Breast epithelium (tissue), 3 donors: ENCODE data around the gene EED.

Experiments
- POLR2A ChIP-seq: fragments of 450-650 bp; IDR thresholded peaks from one replicate; pipeline ENCODE4 v1.6.1; 2016; ENCODE audit warnings: antibody characterized with exemption, mild to moderate bottlenecking, moderate library complexity
- POLR2AphosphoS5 ChIP-seq, 3 donors: sonication (generic); formaldehyde crosslinking; IDR thresholded peaks; one replicate each; pipeline ENCODE4 v1.6.1; 2017; ENCODE audit warnings: antibody characterized with exemption in 3 of 3
- TF ChIP-seq, protein P1 (sequence below), 3 donors: fragments of 450-650 bp; IDR thresholded peaks; one replicate each; pipeline ENCODE4 v1.5.1; 2016 to 2017; ENCODE audit warnings: antibody characterized with exemption in 3 of 3, mild to moderate bottlenecking in 3 of 3, moderate library complexity in 3 of 3

DNA sequence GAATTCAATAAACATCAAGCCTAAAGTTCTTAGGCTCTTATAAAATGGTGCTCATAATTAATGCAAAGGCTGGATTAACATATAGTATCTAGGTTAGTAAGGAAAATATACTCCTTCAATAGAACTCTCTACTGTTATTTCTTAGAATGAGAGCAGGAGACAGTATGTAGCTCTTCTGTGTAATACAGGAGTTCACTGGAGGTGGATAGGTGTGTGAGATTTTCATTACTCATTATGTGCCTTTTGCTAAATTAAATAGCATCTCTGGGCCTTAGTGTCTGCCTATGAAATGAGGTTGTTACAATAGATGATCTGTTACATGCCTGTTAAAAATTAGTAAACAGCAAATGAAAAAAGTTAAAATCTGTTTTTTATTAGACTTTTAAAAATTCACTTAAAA is 20.6 kb downstream of the EED start:
- TF ChIP-seq, protein P1, sequence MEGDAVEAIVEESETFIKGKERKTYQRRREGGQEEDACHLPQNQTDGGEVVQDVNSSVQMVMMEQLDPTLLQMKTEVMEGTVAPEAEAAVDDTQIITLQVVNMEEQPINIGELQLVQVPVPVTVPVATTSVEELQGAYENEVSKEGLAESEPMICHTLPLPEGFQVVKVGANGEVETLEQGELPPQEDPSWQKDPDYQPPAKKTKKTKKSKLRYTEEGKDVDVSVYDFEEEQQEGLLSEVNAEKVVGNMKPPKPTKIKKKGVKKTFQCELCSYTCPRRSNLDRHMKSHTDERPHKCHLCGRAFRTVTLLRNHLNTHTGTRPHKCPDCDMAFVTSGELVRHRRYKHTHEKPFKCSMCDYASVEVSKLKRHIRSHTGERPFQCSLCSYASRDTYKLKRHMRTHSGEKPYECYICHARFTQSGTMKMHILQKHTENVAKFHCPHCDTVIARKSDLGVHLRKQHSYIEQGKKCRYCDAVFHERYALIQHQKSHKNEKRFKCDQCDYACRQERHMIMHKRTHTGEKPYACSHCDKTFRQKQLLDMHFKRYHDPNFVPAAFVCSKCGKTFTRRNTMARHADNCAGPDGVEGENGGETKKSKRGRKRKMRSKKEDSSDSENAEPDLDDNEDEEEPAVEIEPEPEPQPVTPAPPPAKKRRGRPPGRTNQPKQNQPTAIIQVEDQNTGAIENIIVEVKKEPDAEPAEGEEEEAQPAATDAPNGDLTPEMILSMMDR (IDR thresholded peaks at IDR 0.05): no peak
- TF ChIP-seq POLR2AphosphoS5 (IDR thresholded peaks at IDR 0.05) (no peak), POLR2A (no peak)
